Neural crest cell (in vitro differentiated cells): ENCODE results near the gene LIMS1. TPM values are rescaled to one million over a fixed set of nuclear protein-coding genes. Genes with fewer than 3 reads are reported as not detected.

Source experiments
- DNase-seq: peaks from one replicate; pipeline ENCODE4 v3.0.0; 2021; ENCODE audit warnings: low read depth, mixed read lengths, low spot score
- H3K27ac Mint-ChIP-seq: one replicate; pipeline ENCODE4 v1.8.0; 2021; ENCODE audit warnings: mild to moderate bottlenecking, mixed read lengths; ENCODE audit not compliant: unreplicated experiment
- H3K27me3 Mint-ChIP-seq: 2 replicates; pipeline ENCODE4 v1.8.0; 2021; ENCODE audit warnings: low read depth, mild to moderate bottlenecking, mixed read lengths
- H3K36me3 Mint-ChIP-seq: 2 replicates; pipeline ENCODE4 v1.8.0; 2021; ENCODE audit warnings: low read depth, mild to moderate bottlenecking, mixed read lengths
- H3K4me1 Mint-ChIP-seq: 2 replicates; pipeline ENCODE4 v1.8.0; 2021; ENCODE audit warnings: mixed read lengths
- H3K4me3 Mint-ChIP-seq: one replicate; pipeline ENCODE4 v1.8.0; 2021; ENCODE audit warnings: mild to moderate bottlenecking, mixed read lengths
- H3K9me3 Mint-ChIP-seq: 2 replicates; pipeline ENCODE4 v1.8.0; 2021; ENCODE audit warnings: mixed read lengths
- total RNA-seq: library from RNA; stranded (reverse); gene quantifications from 2 replicates; pipeline ENCODE4 v1.2.1, GENCODE V29; 2021
- TF ChIP-seq, protein P1 (sequence below): fragments of 200-600 bp; sonication (generic); conservative IDR thresholded peaks from 2 replicates; pipeline ENCODE4 v1.5.0; 2021; ENCODE audit warnings: antibody characterized with exemption, mild to moderate bottlenecking

Gene LIMS1
- total RNA-seq, 1 donor from 2014 or later: 30.9 TPM

DNA sequence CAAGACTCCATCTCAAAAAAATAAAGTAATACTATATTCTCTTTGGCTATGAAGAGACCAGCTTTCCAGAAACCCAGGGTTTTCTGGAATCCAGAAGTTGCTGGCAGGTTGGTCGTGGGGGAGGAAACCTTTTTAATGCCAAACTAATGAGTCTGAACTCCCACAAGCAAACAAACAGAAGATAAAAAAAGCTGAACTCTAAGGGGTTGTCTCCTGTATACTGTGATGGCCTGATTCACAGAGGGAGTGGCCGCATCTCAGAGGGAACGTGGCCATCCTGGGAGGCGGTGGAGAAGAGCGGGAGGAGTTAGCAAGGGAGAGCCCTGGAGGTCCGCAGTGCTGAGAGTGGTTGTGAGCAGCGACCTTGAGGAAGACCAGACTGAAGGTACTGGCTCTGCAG, 36.1 kb downstream of the LIMS1 start:
- TF ChIP-seq, protein P1, sequence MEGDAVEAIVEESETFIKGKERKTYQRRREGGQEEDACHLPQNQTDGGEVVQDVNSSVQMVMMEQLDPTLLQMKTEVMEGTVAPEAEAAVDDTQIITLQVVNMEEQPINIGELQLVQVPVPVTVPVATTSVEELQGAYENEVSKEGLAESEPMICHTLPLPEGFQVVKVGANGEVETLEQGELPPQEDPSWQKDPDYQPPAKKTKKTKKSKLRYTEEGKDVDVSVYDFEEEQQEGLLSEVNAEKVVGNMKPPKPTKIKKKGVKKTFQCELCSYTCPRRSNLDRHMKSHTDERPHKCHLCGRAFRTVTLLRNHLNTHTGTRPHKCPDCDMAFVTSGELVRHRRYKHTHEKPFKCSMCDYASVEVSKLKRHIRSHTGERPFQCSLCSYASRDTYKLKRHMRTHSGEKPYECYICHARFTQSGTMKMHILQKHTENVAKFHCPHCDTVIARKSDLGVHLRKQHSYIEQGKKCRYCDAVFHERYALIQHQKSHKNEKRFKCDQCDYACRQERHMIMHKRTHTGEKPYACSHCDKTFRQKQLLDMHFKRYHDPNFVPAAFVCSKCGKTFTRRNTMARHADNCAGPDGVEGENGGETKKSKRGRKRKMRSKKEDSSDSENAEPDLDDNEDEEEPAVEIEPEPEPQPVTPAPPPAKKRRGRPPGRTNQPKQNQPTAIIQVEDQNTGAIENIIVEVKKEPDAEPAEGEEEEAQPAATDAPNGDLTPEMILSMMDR: no peak
- no peaks in the 10 kb centered on the region for H3K27me3 Mint-ChIP-seq
- H3K9me3 Mint-ChIP-seq: no peaks in the 10 kb centered on the region
- H3K36me3 Mint-ChIP-seq: no peaks in the 10 kb centered on the region
- DNase-seq: no peak
- no peak overlapping the region for H3K27ac Mint-ChIP-seq
- H3K4me3 Mint-ChIP-seq: no peak overlapping the region
- H3K4me1 Mint-ChIP-seq: peaks cover 23% of the 10 kb centered on the region

DNA sequence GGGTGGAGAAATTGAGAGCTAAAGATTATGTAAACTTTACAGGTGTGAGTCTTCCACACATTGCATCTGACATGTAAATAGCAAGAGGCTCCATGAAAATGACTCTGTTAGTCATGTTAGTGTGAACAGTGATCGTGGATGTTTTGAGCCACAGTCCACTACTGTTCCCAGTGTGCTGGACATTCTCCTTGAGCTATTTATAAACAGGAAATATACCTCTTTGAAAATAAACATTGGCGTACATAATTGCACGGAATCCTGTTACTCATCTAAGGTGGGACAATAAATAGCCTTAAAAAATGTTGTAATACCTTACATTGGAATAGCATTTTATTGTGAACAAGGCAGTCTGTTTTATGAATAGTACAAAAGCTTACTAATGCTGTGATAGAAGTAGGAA, 37.0 kb downstream of the LIMS1 start:
- Mint-ChIP-seq H3K36me3 (no peaks in the 10 kb centered on the region), H3K4me1 (peaks cover 27% of the 10 kb centered on the region), H3K27ac (no peak overlapping the region), H3K4me3 (no peak overlapping the region), H3K27me3 (no peaks in the 10 kb centered on the region), H3K9me3 (no peaks in the 10 kb centered on the region)
- DNase-seq: no peak
- TF ChIP-seq, protein P1: no peak

DNA sequence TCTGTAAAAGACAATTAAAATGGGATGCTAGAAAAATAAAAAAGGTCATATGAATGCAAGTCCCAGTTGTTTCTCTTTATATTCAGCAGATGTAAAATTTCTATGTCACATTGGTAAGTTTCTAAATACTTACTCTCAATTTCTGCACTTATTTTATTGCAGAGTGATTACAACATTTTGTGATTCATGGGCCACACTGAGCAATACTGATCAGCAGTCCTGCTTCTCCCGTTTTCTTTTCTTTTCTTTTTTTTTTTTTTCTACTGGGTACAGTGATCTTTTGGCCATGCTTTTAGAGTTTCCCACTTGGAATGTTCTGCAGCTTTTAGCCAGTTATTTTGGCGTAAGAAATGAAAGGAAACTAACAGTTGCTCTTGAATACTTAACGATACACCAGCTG, 38.8 kb downstream of the LIMS1 start:
- Mint-ChIP-seq H3K27ac (no peak overlapping the region), H3K9me3 (no peaks in the 10 kb centered on the region), H3K4me3 (no peak overlapping the region), H3K4me1 (peaks cover 27% of the 10 kb centered on the region), H3K36me3 (no peaks in the 10 kb centered on the region), H3K27me3 (no peaks in the 10 kb centered on the region)
- TF ChIP-seq, protein P1: no peak
- DNase-seq: no peak

GRCh38 chr2:108574332-108574731, 40.1 kb downstream of the LIMS1 start:
- no peaks in the 10 kb centered on the region for H3K9me3 Mint-ChIP-seq
- no peak for DNase-seq
- H3K4me3 Mint-ChIP-seq: no peak overlapping the region
- H3K4me1 Mint-ChIP-seq: peaks cover 27% of the 10 kb centered on the region
- H3K36me3 Mint-ChIP-seq: no peaks in the 10 kb centered on the region
- no peak overlapping the region for H3K27ac Mint-ChIP-seq
- TF ChIP-seq, protein P1: no peak
- H3K27me3 Mint-ChIP-seq: no peaks in the 10 kb centered on the region

- H3K9me3 Mint-ChIP-seq: no peaks in the 10 kb centered on the region
- H3K27me3 Mint-ChIP-seq: no peaks in the 10 kb centered on the region
- peaks cover 37% of the 10 kb centered on the region for H3K4me1 Mint-ChIP-seq
- no peaks in the 10 kb centered on the region for H3K36me3 Mint-ChIP-seq
- no peak overlapping the region for H3K4me3 Mint-ChIP-seq
- DNase-seq: no peak
- TF ChIP-seq, protein P1: no peak
- no peak overlapping the region for H3K27ac Mint-ChIP-seq
These were observed 41.1 kb downstream of the LIMS1 start for GRCh38 chr2:108575132-108575966.
